ENCODE measurements around the gene PDIA5.

DNA sequence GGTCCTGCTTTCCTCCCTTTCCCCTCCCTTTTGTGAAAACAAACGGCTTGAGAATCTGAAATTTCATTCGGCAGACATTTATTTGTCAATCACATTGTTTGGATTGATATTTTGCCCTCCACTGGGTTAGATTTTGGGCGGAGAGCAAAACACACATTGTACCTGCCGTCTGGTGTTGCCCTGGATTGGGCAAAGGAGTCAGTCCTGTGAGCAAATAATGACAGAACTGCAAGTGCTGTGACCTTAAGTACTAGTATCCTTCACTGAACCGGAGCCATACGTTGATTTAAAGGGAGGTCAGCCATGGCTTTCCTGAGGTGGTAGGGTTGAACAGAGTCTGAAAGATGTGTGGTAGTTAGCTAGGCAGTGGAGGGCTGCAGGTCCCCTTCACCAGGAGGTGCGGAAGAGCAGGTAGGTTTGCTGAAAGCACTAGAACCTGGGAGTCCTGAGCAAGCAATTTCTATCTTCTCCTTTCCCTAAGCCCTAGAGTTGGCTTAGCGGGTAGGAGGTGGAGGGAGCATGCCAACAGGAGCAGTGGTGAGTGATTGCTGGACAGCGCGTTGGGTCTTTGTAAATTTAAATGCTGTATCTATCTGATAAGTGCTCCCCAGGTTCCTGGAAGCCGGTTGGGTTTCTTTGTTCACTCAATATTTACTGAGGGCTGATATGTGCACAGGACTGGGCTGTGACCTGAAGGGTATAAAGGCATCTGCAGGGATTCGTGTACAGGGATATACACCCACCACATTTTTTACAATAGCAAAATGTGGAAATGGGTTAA lies 2.0 kb downstream of the PDIA5 start:
- TF ChIP-seq, protein P1, sequence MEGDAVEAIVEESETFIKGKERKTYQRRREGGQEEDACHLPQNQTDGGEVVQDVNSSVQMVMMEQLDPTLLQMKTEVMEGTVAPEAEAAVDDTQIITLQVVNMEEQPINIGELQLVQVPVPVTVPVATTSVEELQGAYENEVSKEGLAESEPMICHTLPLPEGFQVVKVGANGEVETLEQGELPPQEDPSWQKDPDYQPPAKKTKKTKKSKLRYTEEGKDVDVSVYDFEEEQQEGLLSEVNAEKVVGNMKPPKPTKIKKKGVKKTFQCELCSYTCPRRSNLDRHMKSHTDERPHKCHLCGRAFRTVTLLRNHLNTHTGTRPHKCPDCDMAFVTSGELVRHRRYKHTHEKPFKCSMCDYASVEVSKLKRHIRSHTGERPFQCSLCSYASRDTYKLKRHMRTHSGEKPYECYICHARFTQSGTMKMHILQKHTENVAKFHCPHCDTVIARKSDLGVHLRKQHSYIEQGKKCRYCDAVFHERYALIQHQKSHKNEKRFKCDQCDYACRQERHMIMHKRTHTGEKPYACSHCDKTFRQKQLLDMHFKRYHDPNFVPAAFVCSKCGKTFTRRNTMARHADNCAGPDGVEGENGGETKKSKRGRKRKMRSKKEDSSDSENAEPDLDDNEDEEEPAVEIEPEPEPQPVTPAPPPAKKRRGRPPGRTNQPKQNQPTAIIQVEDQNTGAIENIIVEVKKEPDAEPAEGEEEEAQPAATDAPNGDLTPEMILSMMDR (IDR thresholded peaks at IDR 0.05; ENCODE audit: insufficient read depth, low read length): no peak
- TF ChIP-seq POLR2AphosphoS5 (IDR thresholded peaks at IDR 0.05; ENCODE audit: low read depth) (no peak), SPI1 (IDR thresholded peaks at IDR 0.05; ENCODE audit: borderline replicate concordance, low read depth) (no peak), GABPA (IDR thresholded peaks at IDR 0.05; ENCODE audit: low read depth) (no peak)
- TF ChIP-seq, protein P2, sequence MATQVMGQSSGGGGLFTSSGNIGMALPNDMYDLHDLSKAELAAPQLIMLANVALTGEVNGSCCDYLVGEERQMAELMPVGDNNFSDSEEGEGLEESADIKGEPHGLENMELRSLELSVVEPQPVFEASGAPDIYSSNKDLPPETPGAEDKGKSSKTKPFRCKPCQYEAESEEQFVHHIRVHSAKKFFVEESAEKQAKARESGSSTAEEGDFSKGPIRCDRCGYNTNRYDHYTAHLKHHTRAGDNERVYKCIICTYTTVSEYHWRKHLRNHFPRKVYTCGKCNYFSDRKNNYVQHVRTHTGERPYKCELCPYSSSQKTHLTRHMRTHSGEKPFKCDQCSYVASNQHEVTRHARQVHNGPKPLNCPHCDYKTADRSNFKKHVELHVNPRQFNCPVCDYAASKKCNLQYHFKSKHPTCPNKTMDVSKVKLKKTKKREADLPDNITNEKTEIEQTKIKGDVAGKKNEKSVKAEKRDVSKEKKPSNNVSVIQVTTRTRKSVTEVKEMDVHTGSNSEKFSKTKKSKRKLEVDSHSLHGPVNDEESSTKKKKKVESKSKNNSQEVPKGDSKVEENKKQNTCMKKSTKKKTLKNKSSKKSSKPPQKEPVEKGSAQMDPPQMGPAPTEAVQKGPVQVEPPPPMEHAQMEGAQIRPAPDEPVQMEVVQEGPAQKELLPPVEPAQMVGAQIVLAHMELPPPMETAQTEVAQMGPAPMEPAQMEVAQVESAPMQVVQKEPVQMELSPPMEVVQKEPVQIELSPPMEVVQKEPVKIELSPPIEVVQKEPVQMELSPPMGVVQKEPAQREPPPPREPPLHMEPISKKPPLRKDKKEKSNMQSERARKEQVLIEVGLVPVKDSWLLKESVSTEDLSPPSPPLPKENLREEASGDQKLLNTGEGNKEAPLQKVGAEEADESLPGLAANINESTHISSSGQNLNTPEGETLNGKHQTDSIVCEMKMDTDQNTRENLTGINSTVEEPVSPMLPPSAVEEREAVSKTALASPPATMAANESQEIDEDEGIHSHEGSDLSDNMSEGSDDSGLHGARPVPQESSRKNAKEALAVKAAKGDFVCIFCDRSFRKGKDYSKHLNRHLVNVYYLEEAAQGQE (IDR thresholded peaks at IDR 0.05; ENCODE audit: insufficient replicate concordance, low read depth): peak; percentile 77
